ENCODE data around the gene EVI5L. TPM values are rescaled to one million over a fixed set of nuclear protein-coding genes. Genes with fewer than 3 reads are reported as not detected.
"Not testable (repeated sequence)": the region's sequence is repeated elsewhere in the genome, so short reads cannot be mapped to it uniquely, and the experiment has no call there.

Gene EVI5L
- total RNA-seq, 1 experiment from 2014 or later = 25.7 TPM

GRCh38 chr19:7887408-7888144 is 57.6 kb downstream of the EVI5L start:
- no peaks in the 10 kb centered on the region for H3K27me3 Mint-ChIP-seq (ENCODE audit: insufficient read depth, unreplicated experiment)

DNA sequence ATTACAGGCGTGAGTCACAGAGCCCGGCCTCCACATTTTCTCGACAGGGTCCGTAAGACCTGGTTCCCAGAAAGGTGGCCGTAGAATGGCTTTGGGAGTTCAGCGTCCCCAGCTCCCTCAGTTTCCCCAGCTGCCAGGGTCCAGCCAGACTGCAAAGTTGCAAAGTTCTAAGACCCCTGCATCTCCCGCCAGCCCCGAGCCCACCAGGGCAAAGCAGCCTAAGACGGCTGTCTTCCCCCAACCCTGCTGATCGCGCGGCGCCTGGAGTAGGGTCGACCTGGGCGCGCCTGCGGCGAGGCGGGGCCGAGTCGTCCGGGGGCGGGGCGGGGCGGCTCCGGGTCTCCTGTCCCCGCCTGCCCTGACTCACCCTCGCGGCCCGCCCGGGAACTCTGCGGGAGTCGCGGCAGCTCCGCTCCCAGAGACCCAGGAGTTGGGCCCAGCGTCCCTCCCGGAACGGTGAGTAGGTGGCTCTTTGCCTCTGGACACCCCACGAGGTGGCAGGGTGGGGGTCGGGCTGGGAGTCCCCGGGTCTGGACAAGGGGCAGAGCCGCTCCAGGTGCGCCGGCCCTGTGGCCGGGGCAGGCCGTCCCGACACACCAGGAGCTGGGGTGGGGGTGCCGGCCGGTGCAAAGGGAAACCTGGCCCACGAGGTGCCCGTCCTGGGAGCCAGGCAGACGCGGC is 58.3 kb downstream of the EVI5L start, which contains the start of gene LRRC8E:
Gene LRRC8E, plus strand, starts transcription at position 366 of the 681 bp plus-strand sequence. CDS start 7,094 bp downstream, outside the sequence.
- no peaks in the 10 kb centered on the region for H3K27me3 Mint-ChIP-seq (ENCODE audit: insufficient read depth, unreplicated experiment)
- H3K27ac Mint-ChIP-seq (ENCODE audit: low read depth, unreplicated experiment) = no peak within 1 kb of the TSS
- H3K36me3 Mint-ChIP-seq (ENCODE audit: insufficient read depth, unreplicated experiment) = no peaks in the 10 kb centered on the region
- BruUV-seq (replicated peaks) = no TSS peak
- H3K4me1 Mint-ChIP-seq (ENCODE audit: insufficient read depth, unreplicated experiment) = peaks cover 6% of the 10 kb centered on the region
- POLR2A ChIA-PET = interaction anchor here (0.6 to 4.1 kb wide), 8 partner anchors 9 to 41 kb away, joined by 3 to 53 read pairs (median 6); partner anchors contain the start of gene MAP2K7
- DNase-seq (ENCODE audit: unreplicated experiment) = peak; percentile 83
- TF ChIP-seq, protein P1, sequence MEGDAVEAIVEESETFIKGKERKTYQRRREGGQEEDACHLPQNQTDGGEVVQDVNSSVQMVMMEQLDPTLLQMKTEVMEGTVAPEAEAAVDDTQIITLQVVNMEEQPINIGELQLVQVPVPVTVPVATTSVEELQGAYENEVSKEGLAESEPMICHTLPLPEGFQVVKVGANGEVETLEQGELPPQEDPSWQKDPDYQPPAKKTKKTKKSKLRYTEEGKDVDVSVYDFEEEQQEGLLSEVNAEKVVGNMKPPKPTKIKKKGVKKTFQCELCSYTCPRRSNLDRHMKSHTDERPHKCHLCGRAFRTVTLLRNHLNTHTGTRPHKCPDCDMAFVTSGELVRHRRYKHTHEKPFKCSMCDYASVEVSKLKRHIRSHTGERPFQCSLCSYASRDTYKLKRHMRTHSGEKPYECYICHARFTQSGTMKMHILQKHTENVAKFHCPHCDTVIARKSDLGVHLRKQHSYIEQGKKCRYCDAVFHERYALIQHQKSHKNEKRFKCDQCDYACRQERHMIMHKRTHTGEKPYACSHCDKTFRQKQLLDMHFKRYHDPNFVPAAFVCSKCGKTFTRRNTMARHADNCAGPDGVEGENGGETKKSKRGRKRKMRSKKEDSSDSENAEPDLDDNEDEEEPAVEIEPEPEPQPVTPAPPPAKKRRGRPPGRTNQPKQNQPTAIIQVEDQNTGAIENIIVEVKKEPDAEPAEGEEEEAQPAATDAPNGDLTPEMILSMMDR (IDR thresholded peaks at IDR 0.05; ENCODE audit: unreplicated experiment) = no peak
- intact Hi-C loops (cut with micrococcal nuclease) = no loop called here
- H3K4me3 Mint-ChIP-seq (ENCODE audit: unreplicated experiment) = peak within 1 kb of the TSS; percentile 72
- CTCF ChIA-PET = interaction anchor here (0.5 to 2.1 kb wide), 5 partner anchors 16 to 337 kb away, joined by 3 to 8 read pairs (median 3); partner anchors contain the start of gene MAP2K7
- H3K9me3 Mint-ChIP-seq (ENCODE audit: unreplicated experiment) = no peaks in the 10 kb centered on the region

More at GRCh38 chr19:7887408-7888144, 57.6 kb downstream of the EVI5L start:
- Mint-ChIP-seq H3K4me3 (ENCODE audit: unreplicated experiment) (no peak overlapping the region), H3K4me1 (ENCODE audit: insufficient read depth, unreplicated experiment) (peaks cover 6% of the 10 kb centered on the region), H3K27ac (ENCODE audit: low read depth, unreplicated experiment) (no peak overlapping the region), H3K36me3 (ENCODE audit: insufficient read depth, unreplicated experiment) (no peaks in the 10 kb centered on the region), H3K9me3 (ENCODE audit: unreplicated experiment) (no peaks in the 10 kb centered on the region)
- ChIA-PET CTCF (interaction anchor here (0.6 to 2.1 kb wide), 4 partner anchors 10 to 338 kb away, joined by 3 to 8 read pairs (median 6); no protein-coding TSS in a partner anchor), POLR2A (interaction anchor here (0.6 to 4.1 kb wide), 9 partner anchors 9 to 33 kb away, joined by 3 to 53 read pairs (median 6); partner anchors contain the start of gene MAP2K7)
- DNase-seq (ENCODE audit: unreplicated experiment) = no peak
- TF ChIP-seq, protein P1 (IDR thresholded peaks at IDR 0.05; ENCODE audit: unreplicated experiment) = no peak
- BruUV-seq (replicated peaks) = no TSS peak
- intact Hi-C loops (cut with micrococcal nuclease) = no loop called here

DNA sequence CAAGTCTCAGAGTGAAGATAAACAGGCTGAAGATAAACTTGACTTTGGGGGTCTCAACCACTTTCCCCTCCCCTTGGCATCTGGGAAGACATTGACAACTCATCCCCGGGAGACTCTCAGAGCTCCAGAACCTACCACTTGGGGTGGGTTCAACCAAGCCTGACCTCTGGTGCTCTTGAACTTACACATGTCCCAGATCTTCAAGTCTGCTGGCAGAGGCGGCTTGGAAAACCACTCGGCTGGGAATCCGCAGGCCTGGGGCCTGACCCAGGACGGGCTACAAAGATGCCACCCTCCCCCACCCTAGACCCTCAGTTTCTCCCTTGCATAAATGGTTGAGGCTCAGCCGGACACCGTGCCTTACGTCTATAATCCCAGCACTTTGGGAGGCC is 58.8 kb downstream of the EVI5L start:
- intact Hi-C loops (cut with micrococcal nuclease) = no loop called here
- H3K4me1 Mint-ChIP-seq (ENCODE audit: insufficient read depth, unreplicated experiment) = peaks cover 6% of the 10 kb centered on the region
- TF ChIP-seq, protein P1 (IDR thresholded peaks at IDR 0.05; ENCODE audit: unreplicated experiment) = no peak
- peak overlapping the region; percentile 72 for H3K4me3 Mint-ChIP-seq (ENCODE audit: unreplicated experiment)
- POLR2A ChIA-PET = interaction anchor here (0.7 to 4.1 kb wide), 6 partner anchors 8 to 40 kb away, joined by 3 to 53 read pairs (median 7); partner anchors contain the start of gene MAP2K7
- H3K27ac Mint-ChIP-seq (ENCODE audit: low read depth, unreplicated experiment) = no peak overlapping the region
- DNase-seq (ENCODE audit: unreplicated experiment) = no peak
- CTCF ChIA-PET = interaction anchor here (0.5 to 2.1 kb wide), 5 partner anchors 15 to 362 kb away, joined by 3 to 8 read pairs (median 3); partner anchors contain the start of gene MAP2K7
- no peaks in the 10 kb centered on the region for H3K27me3 Mint-ChIP-seq (ENCODE audit: insufficient read depth, unreplicated experiment)
- BruUV-seq (replicated peaks) = TSS peak; percentile 75
- H3K9me3 Mint-ChIP-seq (ENCODE audit: unreplicated experiment) = no peaks in the 10 kb centered on the region
- H3K36me3 Mint-ChIP-seq (ENCODE audit: insufficient read depth, unreplicated experiment) = no peaks in the 10 kb centered on the region

- H3K4me1 Mint-ChIP-seq (ENCODE audit: insufficient read depth, unreplicated experiment) = peaks cover 12% of the 10 kb centered on the region
Measured at GRCh38 chr19:7893362-7894101, 63.5 kb downstream of the EVI5L start.

More at GRCh38 chr19:7893362-7894101, 63.5 kb downstream of the EVI5L start:
- peaks cover 11% of the 10 kb centered on the region for H3K36me3 Mint-ChIP-seq (ENCODE audit: insufficient read depth, unreplicated experiment)
- H3K4me3 Mint-ChIP-seq (ENCODE audit: unreplicated experiment); intact Hi-C loops (cut with micrococcal nuclease); BruUV-seq (replicated peaks); H3K27me3 Mint-ChIP-seq (ENCODE audit: insufficient read depth, unreplicated experiment); H3K9me3 Mint-ChIP-seq (ENCODE audit: unreplicated experiment): not testable (repeated sequence)
- ChIA-PET POLR2A (interaction anchor here (1.7 kb wide), 1 partner anchor 24 kb away, joined by 5 read pairs; no protein-coding TSS in a partner anchor), CTCF (interaction anchor here (0.6 to 0.7 kb wide), 3 partner anchors 10 to 231 kb away, joined by 3 to 4 read pairs (median 3); partner anchors contain the start of gene MAP2K7)
- H3K27ac Mint-ChIP-seq (ENCODE audit: low read depth, unreplicated experiment) = peak overlapping the region; percentile 39
- DNase-seq (ENCODE audit: unreplicated experiment) = peak; percentile 71
